ENCODE measurements around the gene GPR65. TPM values are rescaled to one million over a fixed set of nuclear protein-coding genes. Genes with fewer than 3 reads are reported as not detected.

Gene GPR65
- total and polyA plus RNA-seq, 9 of the 15 experiments (the other 6 are each of a cell fraction or from before 2014, with no cell fraction given), result 0.03 to 0.11 (median 0.04) TPM; not detected in 6

GRCh38 chr14:87992718-87993628, 12.0 kb upstream of the GPR65 start, which contains the start of gene GALC (continued):
- TF ChIP-seq CHD7 (IDR thresholded peaks at IDR 0.05; ENCODE audit: low read depth, low read length) (no peak), SRSF1 (IDR thresholded peaks at IDR 0.05; ENCODE audit: low read depth, low read length) (no peak), SMAD1 (IDR thresholded peaks at IDR 0.05; ENCODE audit: low read depth, low read length, partially characterized antibody) (no peak), EGR1 (conservative IDR thresholded peaks at IDR 0.05) (no peak), HMGN3 (IDR thresholded peaks at IDR 0.05; ENCODE audit: borderline replicate concordance, extremely low read depth, insufficient read length, low read depth, low read length) (no peak), ZEB2 (IDR thresholded peaks at IDR 0.05) (0 out of 2 replicates have a peak, but pooled peaks have one; percentile 69), RHOXF2B (CRISPR knock-in tag; conservative IDR thresholded peaks at IDR 0.05) (no peak), ZNF699 (CRISPR knock-in tag; IDR thresholded peaks at IDR 0.05; ENCODE audit: insufficient replicate concordance) (no peak), SIN3B (IDR thresholded peaks at IDR 0.05; ENCODE audit: low read depth) (peak; percentile 64)
- TF ChIP-seq, protein P1, sequence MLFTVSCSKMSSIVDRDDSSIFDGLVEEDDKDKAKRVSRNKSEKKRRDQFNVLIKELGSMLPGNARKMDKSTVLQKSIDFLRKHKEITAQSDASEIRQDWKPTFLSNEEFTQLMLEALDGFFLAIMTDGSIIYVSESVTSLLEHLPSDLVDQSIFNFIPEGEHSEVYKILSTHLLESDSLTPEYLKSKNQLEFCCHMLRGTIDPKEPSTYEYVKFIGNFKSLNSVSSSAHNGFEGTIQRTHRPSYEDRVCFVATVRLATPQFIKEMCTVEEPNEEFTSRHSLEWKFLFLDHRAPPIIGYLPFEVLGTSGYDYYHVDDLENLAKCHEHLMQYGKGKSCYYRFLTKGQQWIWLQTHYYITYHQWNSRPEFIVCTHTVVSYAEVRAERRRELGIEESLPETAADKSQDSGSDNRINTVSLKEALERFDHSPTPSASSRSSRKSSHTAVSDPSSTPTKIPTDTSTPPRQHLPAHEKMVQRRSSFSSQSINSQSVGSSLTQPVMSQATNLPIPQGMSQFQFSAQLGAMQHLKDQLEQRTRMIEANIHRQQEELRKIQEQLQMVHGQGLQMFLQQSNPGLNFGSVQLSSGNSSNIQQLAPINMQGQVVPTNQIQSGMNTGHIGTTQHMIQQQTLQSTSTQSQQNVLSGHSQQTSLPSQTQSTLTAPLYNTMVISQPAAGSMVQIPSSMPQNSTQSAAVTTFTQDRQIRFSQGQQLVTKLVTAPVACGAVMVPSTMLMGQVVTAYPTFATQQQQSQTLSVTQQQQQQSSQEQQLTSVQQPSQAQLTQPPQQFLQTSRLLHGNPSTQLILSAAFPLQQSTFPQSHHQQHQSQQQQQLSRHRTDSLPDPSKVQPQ (CRISPR knock-in tag; IDR thresholded peaks at IDR 0.05; ENCODE audit: borderline replicate concordance), result no peak
- TF ChIP-seq, protein P2, sequence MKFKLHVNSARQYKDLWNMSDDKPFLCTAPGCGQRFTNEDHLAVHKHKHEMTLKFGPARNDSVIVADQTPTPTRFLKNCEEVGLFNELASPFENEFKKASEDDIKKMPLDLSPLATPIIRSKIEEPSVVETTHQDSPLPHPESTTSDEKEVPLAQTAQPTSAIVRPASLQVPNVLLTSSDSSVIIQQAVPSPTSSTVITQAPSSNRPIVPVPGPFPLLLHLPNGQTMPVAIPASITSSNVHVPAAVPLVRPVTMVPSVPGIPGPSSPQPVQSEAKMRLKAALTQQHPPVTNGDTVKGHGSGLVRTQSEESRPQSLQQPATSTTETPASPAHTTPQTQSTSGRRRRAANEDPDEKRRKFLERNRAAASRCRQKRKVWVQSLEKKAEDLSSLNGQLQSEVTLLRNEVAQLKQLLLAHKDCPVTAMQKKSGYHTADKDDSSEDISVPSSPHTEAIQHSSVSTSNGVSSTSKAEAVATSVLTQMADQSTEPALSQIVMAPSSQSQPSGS (CRISPR knock-in tag; IDR thresholded peaks at IDR 0.05), result no peak

Data from K562 (cell line).